H9 (cell line): ENCODE results near the gene TUBA4A. TPM values are rescaled to one million over a fixed set of nuclear protein-coding genes. Genes with fewer than 3 reads are reported as not detected.
A peak's percentile ranks its signal among the peaks of the same experiment; 100 is the strongest.

Experiments
- DNase-seq: peaks from one replicate; pipeline ENCODE4 v3.0.0-alpha.2; 2017
- H2AFZ ChIP-seq: one replicate; pipeline ENCODE4 v1.6.1; 2013; ENCODE audit warnings: mild to moderate bottlenecking, low read length, control low read depth, moderate library complexity
- H2AK5ac ChIP-seq: 2 replicates; pipeline ENCODE4 v1.6.1; 2013; ENCODE audit warnings: low read length, control low read depth, mixed read lengths; ENCODE audit not compliant: insufficient read length
- H2BK120ac ChIP-seq: one replicate; pipeline ENCODE4 v1.6.1; 2013; ENCODE audit warnings: low read depth, mild to moderate bottlenecking, low read length, control low read depth, inconsistent platforms; ENCODE audit not compliant: poor library complexity, severe bottlenecking
- H2BK12ac ChIP-seq: 2 replicates; pipeline ENCODE4 v1.6.1; 2013; ENCODE audit warnings: low read length, control low read depth, mixed read lengths, low read depth; ENCODE audit not compliant: insufficient read length
- H2BK15ac ChIP-seq: 2 replicates; pipeline ENCODE4 v1.6.1; 2013; ENCODE audit warnings: low read depth, low read length, control low read depth
- H2BK20ac ChIP-seq: one replicate; pipeline ENCODE4 v1.6.1; 2013; ENCODE audit warnings: low read depth, mild to moderate bottlenecking, low read length, control low read depth, inconsistent platforms; ENCODE audit not compliant: poor library complexity, severe bottlenecking
- H2BK5ac ChIP-seq: 2 replicates; pipeline ENCODE4 v1.6.1; 2013; ENCODE audit warnings: low read length, control low read depth, mixed read lengths; ENCODE audit not compliant: insufficient read length
- H3K14ac ChIP-seq: 2 replicates; pipeline ENCODE4 v1.6.1; 2013; ENCODE audit warnings: low read length, control low read depth; ENCODE audit not compliant: insufficient read depth
- H3K18ac ChIP-seq: 2 replicates; pipeline ENCODE4 v1.6.1; 2013; ENCODE audit warnings: low read depth, mild to moderate bottlenecking, mixed read lengths, low read length, control low read depth; ENCODE audit not compliant: insufficient read length
- H3K23ac ChIP-seq: 2 replicates; pipeline ENCODE4 v1.6.1; 2013; ENCODE audit warnings: low read length, control low read depth, mixed read lengths, low read depth; ENCODE audit not compliant: insufficient read length
- H3K23me2 ChIP-seq: 2 replicates; pipeline ENCODE4 v1.6.1; 2013; ENCODE audit warnings: low read depth, mild to moderate bottlenecking, mixed read lengths, low read length, control low read depth; ENCODE audit not compliant: insufficient read length, poor library complexity, severe bottlenecking
- H3K27ac ChIP-seq: 2 replicates; pipeline ENCODE4 v1.5.1; 2013; ENCODE audit warnings: low read length, control low read depth, mixed read lengths, low read depth; ENCODE audit not compliant: insufficient read length
- H3K27me3 ChIP-seq: 2 replicates; pipeline ENCODE4 v1.6.1; 2013; ENCODE audit warnings: low read length, control low read depth, inconsistent platforms; ENCODE audit not compliant: insufficient read depth
- H3K4ac ChIP-seq: 2 replicates; pipeline ENCODE4 v1.6.1; 2013; ENCODE audit warnings: low read depth, mild to moderate bottlenecking, control low read depth, inconsistent platforms, low read length, moderate library complexity
- H3K4me1 ChIP-seq: 2 replicates; pipeline ENCODE4 v1.6.1; 2013; ENCODE audit warnings: low read length, control low read depth, inconsistent platforms; ENCODE audit not compliant: insufficient read depth
- H3K4me2 ChIP-seq: 2 replicates; pipeline ENCODE4 v1.6.1; 2013; ENCODE audit warnings: low read length, control low read depth, mixed read lengths; ENCODE audit not compliant: insufficient read length, insufficient read depth
- H3K56ac ChIP-seq: 2 replicates; pipeline ENCODE4 v1.6.1; 2013; ENCODE audit warnings: low read depth, mild to moderate bottlenecking, mixed read lengths, low read length, control low read depth; ENCODE audit not compliant: insufficient read length
- H3K79me1 ChIP-seq: 2 replicates; pipeline ENCODE4 v1.6.1; 2013; ENCODE audit warnings: low read depth, mild to moderate bottlenecking, moderate library complexity, low read length, control low read depth, inconsistent platforms; ENCODE audit not compliant: insufficient read depth, poor library complexity, severe bottlenecking
- H3K79me2 ChIP-seq: 2 replicates; pipeline ENCODE4 v1.6.1; 2013; ENCODE audit warnings: low read length, control low read depth, inconsistent platforms; ENCODE audit not compliant: insufficient read depth
- H3K9ac ChIP-seq: 2 replicates; pipeline ENCODE4 v1.6.1; 2013; ENCODE audit warnings: low read length, control low read depth, mixed read lengths; ENCODE audit not compliant: insufficient read length; ENCODE audit errors: extremely low read depth
- H3K9me3 ChIP-seq: one replicate; pipeline ENCODE4 v1.6.1; 2013; ENCODE audit warnings: low read depth, low read length, inconsistent platforms; ENCODE audit not compliant: control insufficient read depth
- H3T11ph ChIP-seq: one replicate; pipeline ENCODE4 v1.6.1; 2013; ENCODE audit warnings: mild to moderate bottlenecking, low read length, control low read depth, inconsistent platforms
- H4K20me1 ChIP-seq: one replicate; pipeline ENCODE4 v1.6.1; 2013; ENCODE audit not compliant: control insufficient read depth, insufficient read length, insufficient read depth
- H4K5ac ChIP-seq: 2 replicates; pipeline ENCODE4 v1.6.1; 2013; ENCODE audit warnings: low read depth, mild to moderate bottlenecking, mixed read lengths, low read length, control low read depth; ENCODE audit not compliant: insufficient read length
- H4K8ac ChIP-seq: replicated peaks from 2 replicates; pipeline ENCODE4 v1.6.1; 2013; ENCODE audit warnings: low read length, control low read depth, mixed read lengths, low read depth; ENCODE audit not compliant: insufficient read length
- H4K91ac ChIP-seq: 2 replicates; pipeline ENCODE4 v1.6.1; 2013; ENCODE audit warnings: low read depth, mild to moderate bottlenecking, moderate library complexity, mixed read lengths, low read length, control low read depth; ENCODE audit not compliant: insufficient read length
- H3K27ac Mint-ChIP-seq, 3 experiments: 2 replicates in 2 of 3; 3 replicates in 1 of 3; pipeline ENCODE4 v1.8.0; 2020 to 2021; ENCODE audit warnings: mixed read lengths in 3 of 3, mild to moderate bottlenecking in 1 of 3, moderate library complexity in 1 of 3
- H3K27me3 Mint-ChIP-seq: 2 replicates; pipeline ENCODE4 v1.8.0; 2021; ENCODE audit warnings: low read depth, mild to moderate bottlenecking, moderate library complexity, mixed read lengths
- H3K36me3 Mint-ChIP-seq, 3 experiments: 2 replicates in 2 of 3; 3 replicates in 1 of 3; pipeline ENCODE4 v1.8.0; 2020 to 2021; ENCODE audit warnings: low read depth in 3 of 3, mixed read lengths in 3 of 3; ENCODE audit not compliant: insufficient read depth in 1 of 3
- H3K4me1 Mint-ChIP-seq, 2 experiments: 2 replicates each; pipeline ENCODE4 v1.8.0; 2020; ENCODE audit warnings: mixed read lengths in 2 of 2
- H3K4me3 Mint-ChIP-seq, 2 experiments: 2 replicates in 1 of 2; 3 replicates in 1 of 2; pipeline ENCODE4 v1.8.0; 2020 to 2021; ENCODE audit warnings: mild to moderate bottlenecking in 2 of 2, mixed read lengths in 2 of 2, moderate library complexity in 1 of 2
- H3K9me3 Mint-ChIP-seq, 2 experiments: 2 replicates in 1 of 2; 3 replicates in 1 of 2; pipeline ENCODE4 v1.8.0; 2020; ENCODE audit warnings: mild to moderate bottlenecking in 2 of 2, mixed read lengths in 2 of 2, moderate library complexity in 1 of 2
- CTCF ChIP-seq: fragments of 200-600 bp; sonication (generic); conservative IDR thresholded peaks from 3 replicates; pipeline ENCODE4 v1.8.0; 2021; ENCODE audit warnings: antibody characterized with exemption, mild to moderate bottlenecking
- WGBS: extraction: QIAGEN DNeasy Blood & Tissue Kit; methylation state at CpG from one replicate; pipeline ENCODE4 v1.1.7; 2013; ENCODE audit warnings: missing lambda C conversion rate, low lambda C conversion rate, mixed read lengths; ENCODE audit not compliant: insufficient read length; ENCODE audit errors: extremely low coverage; 5-methylcytosine and 5-hydroxymethylcytosine counted together
- total RNA-seq: library from RNA; stranded (reverse); gene quantifications from 2 replicates; pipeline ENCODE4 v1.2.1, GENCODE V29; 2021

TUBA4A gene
- total RNA-seq, 1 experiment from 2014 or later: 25.5 TPM

- no peak overlapping the region for H2BK20ac ChIP-seq
- H3K27ac Mint-ChIP-seq: peak overlapping the region; percentile 14 to 78 (median 46); a peak in 3 of 7 replicates
- no CpG with 5 or more reads among the region's 17 CpGs for WGBS
- no peak overlapping the region for H2BK15ac ChIP-seq
- peaks cover 7 to 12% of the 10 kb centered on the region in 2 experiments for H3K4me1 Mint-ChIP-seq
- H3K23ac ChIP-seq: no peak overlapping the region
- no peak overlapping the region for H2AK5ac ChIP-seq
- no peak overlapping the region for H2BK120ac ChIP-seq
- no peak overlapping the region for H2AFZ ChIP-seq
- H3K27ac ChIP-seq: no peak overlapping the region
- no peak overlapping the region for H2BK12ac ChIP-seq
- no peak overlapping the region for H3T11ph ChIP-seq
- DNase-seq: peak; percentile 88
- TF ChIP-seq CTCF: no peak
- H3K27me3 Mint-ChIP-seq: peaks cover under 1% of the 10 kb centered on the region; the same call in 1 of the 2 replicates
- H3K36me3 Mint-ChIP-seq: peaks cover 3 to 26% (median 16%) of the 10 kb centered on the region in 3 experiments; a peak in 6 of 7 replicates
- no peaks in the 10 kb centered on the region for H3K27me3 ChIP-seq
- no peak overlapping the region for H4K8ac ChIP-seq
- H3K79me1 ChIP-seq: no peaks in the 10 kb centered on the region
- H3K14ac ChIP-seq: no peak overlapping the region
- H4K20me1 ChIP-seq: no peaks in the 10 kb centered on the region
- H2BK5ac ChIP-seq: no peak overlapping the region
- no peak overlapping the region for H3K4ac ChIP-seq
- H3K4me3 Mint-ChIP-seq: peak overlapping the region in 1 of 2 experiments; percentile 20; a peak in 2 of 5 replicates
- H3K9me3 ChIP-seq: no peaks in the 10 kb centered on the region
- H3K9me3 Mint-ChIP-seq: no peaks in the 10 kb centered on the region
- H3K18ac ChIP-seq: no peak overlapping the region
- no peak overlapping the region for H4K5ac ChIP-seq
- no peaks in the 10 kb centered on the region for H3K23me2 ChIP-seq
- H4K91ac ChIP-seq: no peak overlapping the region
- H3K4me2 ChIP-seq: no peak overlapping the region
- no peak overlapping the region for H3K56ac ChIP-seq
- H3K9ac ChIP-seq: no peak overlapping the region
- no peaks in the 10 kb centered on the region; the same call in 1 of the 2 replicates for H3K4me1 ChIP-seq
- no peaks in the 10 kb centered on the region for H3K79me2 ChIP-seq
Measured at GRCh38 chr2:219285894-219286425, 32.2 kb upstream of the TUBA4A start.
